Activated naive CD4-positive, alpha-beta T cell treated with anti-CD3 and anti-CD28 coated beads, Interleukin-2, amount 50 U/mL, for 72 hours (primary cell): Measurements from ENCODE around the gene SOD2. TPM values are rescaled to one million over a fixed set of nuclear protein-coding genes. Genes with fewer than 3 reads are reported as not detected.

Source experiments
- total RNA-seq, 2 donors: library from RNA; stranded (reverse); gene quantifications; one replicate each; pipeline ENCODE4 v1.2.3, GENCODE V29; 2022

Gene SOD2
- total RNA-seq, 2 donors from 2014 or later: 154 to 182 TPM

Other genes starting within 250 kb of the SOD2 start
- gene WTAP, start 34.3 kb upstream of the SOD2 start, total RNA-seq: 10 to 100 TPM; 89.9 to 94.3 TPM
- 100 to 1,000 TPM in 1 of 2 donors, 10 to 100 TPM in 1; 78.9 to 113 TPM for gene ACAT2, start 68.8 kb upstream of the SOD2 start, total RNA-seq
- gene TCP1, start 96.4 kb upstream of the SOD2 start, total RNA-seq: 100 to 1,000 TPM; 378 to 626 TPM
- gene MRPL18, start 97.2 kb upstream of the SOD2 start, total RNA-seq: 10 to 100 TPM; 95.2 to 97.4 TPM
- gene PNLDC1, start 107.0 kb upstream of the SOD2 start, total RNA-seq: under 1 TPM; 0.35 to 0.80 TPM
- gene MAS1, start 197.7 kb upstream of the SOD2 start, total RNA-seq: under 1 TPM in 1 of 2 donors, not detected in 1; 0.02 TPM